Hematopoietic multipotent progenitor cell treated with erythropoietin and hydrocortisone succinate and interleukin-3 and kit ligand, for 15 days (in vitro differentiated cells): Measurements from ENCODE around the gene SAPCD1.
"Not testable (repeated sequence)": the region's sequence is repeated elsewhere in the genome, so short reads cannot be mapped to it uniquely, and the experiment has no call there.

Experiments
- DNase-seq: peaks from one replicate; pipeline ENCODE4 v3.0.0-alpha.2; 2015; ENCODE audit warnings: low spot score

SAPCD1 gene

DNA sequence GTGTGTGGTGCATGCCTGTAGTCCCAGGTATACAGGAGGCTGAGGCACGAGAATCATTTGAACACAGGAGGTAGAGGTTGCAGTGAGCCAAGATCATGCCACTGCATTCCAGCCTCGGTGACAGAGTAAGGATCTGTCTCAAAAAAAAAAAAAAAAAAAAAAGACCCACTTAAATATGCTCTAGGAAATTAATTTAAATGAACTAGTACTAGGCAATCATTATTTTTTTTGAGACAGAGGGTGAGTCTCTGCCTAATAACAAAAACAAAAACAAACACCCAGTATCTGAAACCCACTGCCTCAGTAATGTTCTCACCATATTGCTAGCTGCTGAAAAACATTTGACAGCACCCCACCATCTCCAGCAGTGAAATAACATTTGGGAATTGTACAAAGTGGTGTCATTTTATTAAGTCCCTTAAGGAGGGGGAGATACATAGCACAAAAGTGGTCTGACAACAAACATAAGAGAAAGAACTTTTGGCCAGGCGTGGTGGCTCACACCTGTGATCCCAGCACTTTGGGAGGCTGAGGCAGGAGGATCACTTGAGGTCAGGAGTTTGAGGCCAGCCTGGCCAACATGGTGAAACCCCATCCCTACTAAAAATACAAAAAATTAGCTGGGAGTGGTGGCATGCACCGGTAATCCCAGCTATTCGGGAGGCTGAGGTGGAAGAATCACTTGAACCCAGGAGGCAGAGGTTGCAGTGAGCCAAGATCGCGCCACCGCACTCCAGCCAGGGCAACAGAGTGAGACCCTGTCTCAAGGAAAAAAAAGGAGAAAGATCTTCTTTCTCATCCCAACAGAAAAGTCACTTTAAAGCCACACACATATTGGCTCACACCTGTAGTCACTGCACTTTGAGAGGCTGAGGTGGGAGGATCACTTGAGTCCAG is 38.8 kb downstream of the SAPCD1 start:
- DNase-seq = not testable (repeated sequence)

DNA sequence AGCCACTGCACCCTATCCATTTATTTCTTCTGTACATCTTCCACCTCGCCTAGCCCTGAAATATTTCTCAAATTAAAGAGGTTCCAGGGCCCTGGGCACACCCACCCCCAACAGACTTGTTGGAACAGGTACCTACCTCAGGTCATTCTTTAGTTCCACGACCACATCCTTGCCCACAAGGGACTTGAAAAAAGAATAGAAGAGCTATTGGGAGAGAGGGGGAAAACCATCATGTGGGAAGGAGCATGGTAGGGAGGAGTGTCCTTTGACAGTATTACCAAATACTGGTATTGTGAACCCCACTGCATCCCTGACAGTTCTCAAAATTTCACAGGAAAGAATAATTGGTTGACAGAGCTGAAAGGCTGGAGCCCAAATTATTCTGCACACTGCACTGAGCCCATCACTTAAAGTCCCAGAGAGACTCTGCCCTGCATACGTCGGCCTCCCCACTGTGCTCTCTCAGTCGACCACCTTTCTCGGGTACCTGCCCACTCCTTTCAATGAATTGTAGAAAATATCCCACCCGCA is 43.5 kb downstream of the SAPCD1 start:
- no peak for DNase-seq

DNA sequence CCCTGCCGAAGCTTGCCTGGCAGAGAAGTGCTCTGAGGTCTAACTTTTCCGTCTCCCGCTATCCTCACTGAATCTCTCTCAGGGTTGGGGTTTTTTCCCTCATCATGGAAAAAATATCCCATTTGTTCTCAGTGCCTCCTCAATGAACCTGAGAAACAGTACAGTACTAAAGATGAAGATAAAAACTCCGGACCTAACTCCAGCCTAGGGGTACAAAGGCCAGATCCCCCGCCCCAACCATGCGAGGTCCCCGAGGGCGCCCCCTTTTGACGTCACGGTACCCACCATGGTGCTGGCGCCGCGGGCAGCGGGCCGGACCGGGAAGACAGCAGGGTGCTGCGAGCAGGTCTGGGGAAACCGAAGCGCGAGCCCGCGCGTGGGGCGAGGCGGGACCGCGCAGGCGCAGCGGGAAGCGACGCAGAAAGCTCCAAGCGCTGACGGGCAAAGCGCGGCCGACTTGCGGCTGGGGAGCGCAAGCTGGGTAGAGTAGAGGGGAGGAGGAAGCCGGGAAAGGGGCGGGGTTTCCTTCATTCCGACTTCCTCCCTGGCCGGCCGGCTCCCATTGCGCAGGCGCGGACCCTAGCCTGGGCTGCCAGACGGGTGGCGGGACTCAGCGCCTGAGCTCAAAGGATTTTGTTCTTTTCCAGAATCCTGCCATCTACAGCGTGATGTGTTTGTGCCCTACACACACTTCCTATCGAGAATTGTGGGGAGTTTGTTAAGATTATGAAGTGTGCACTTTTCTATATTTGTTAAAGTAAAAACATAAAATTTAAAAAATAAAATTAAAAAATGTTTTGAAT is 44.2 kb downstream of the SAPCD1 start, which contains the start of gene LSM2:
TSS of gene LSM2 (minus strand) at position 497 of the 803 bp plus-strand sequence. CDS start at position 288, 209 bp downstream.
- peak; percentile 97 for DNase-seq

DNA sequence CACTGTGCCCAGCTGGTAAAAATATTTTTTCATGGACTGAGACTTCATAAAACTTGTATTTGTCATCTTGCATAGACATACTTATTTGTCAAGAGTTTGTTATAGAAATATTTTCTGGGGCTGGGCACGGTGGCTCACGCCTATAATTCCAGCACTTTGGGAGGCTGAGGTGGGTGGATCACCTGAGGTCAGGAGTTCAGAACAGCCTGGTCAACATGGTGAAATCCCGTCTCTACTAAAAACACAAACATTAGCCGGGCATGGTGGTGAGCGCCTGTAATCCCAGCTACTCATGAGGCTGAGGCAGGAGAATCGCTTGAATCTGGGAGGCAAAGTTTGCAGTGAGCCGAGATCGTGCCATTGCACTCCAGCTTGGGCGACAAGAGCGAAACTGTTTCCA is 46.1 kb downstream of the SAPCD1 start:
- DNase-seq = not testable (repeated sequence)

DNA sequence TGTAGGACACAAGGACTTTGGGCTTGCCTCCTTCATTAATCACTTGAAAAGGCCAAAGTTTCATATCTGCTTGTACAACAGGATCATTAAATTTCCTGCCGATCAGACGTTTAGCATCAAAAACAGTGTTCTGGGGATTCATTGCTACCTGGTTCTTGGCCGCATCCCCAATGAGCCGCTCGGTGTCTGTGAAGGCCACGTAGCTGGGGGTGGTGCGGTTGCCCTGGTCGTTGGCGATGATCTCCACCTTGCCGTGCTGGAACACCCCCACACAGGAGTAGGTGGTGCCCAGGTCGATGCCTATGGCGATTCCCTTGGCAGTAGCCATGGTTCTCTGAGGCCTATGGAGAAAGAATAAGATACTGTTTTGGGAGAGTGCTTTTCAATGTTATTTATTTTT is 49.2 kb downstream of the SAPCD1 start:
- no peak for DNase-seq

DNA sequence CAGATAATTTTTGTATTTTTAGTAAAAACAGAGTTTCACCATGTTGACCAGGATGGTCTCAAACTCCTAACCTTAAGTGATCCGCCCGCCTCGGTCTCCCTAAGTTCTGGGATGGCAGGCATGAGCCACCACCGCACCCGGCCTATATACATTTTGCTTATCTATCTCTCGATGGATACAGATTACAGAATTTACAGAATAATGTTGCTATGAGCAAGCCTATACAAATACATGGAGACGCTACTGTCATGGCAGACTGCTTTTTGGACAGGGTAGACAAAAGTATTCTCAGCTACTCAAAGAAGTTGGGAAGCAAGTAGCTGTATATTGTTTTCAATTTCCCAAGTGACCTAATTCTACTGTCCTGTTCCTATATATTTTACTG is 51.0 kb downstream of the SAPCD1 start:
- no peak for DNase-seq
